RWPE2 (cell line): ENCODE results near the gene C5orf22.

ENCODE experiments used
- ATAC-seq: fragments of 200-7000 bp; cut with Tn5 transposase; 3 replicates; pipeline ENCODE4 v1.9.1; 2021; ENCODE audit warnings: low read depth
- DNase-seq: peaks from one replicate; pipeline ENCODE4 v3.0.0-alpha.2; 2020; ENCODE audit warnings: low spot score
- H3K27ac ChIP-seq: fragments of 450-650 bp; 2 replicates; pipeline ENCODE4 v1.5.1; 2017; ENCODE audit warnings: mild to moderate bottlenecking; ENCODE audit not compliant: poor library complexity, severe bottlenecking
- H3K27me3 ChIP-seq: fragments of 250-450 bp; sonication (Bioruptor Pico); 2 replicates; pipeline ENCODE4 v1.5.1; 2021; ENCODE audit warnings: mild to moderate bottlenecking, moderate library complexity; ENCODE audit not compliant: insufficient read depth, poor library complexity, severe bottlenecking
- H3K36me3 ChIP-seq: fragments of 250-450 bp; sonication (Bioruptor Pico); 2 replicates; pipeline ENCODE4 v1.5.1; 2020; ENCODE audit warnings: low read depth, mild to moderate bottlenecking, moderate library complexity
- H3K4me1 ChIP-seq: fragments of 250-450 bp; sonication (Bioruptor Pico); 2 replicates; pipeline ENCODE4 v1.5.1; 2021; ENCODE audit warnings: mild to moderate bottlenecking, moderate library complexity; ENCODE audit not compliant: insufficient read depth, poor library complexity, severe bottlenecking
- H3K4me3 ChIP-seq: fragments of 250-450 bp; sonication (Bioruptor Pico); 2 replicates; pipeline ENCODE4 v1.5.1; 2021; ENCODE audit warnings: mild to moderate bottlenecking, moderate library complexity; ENCODE audit not compliant: severe bottlenecking
- H3K9me3 ChIP-seq: fragments of 250-450 bp; sonication (Bioruptor Pico); 2 replicates; pipeline ENCODE4 v1.5.1; 2021; ENCODE audit warnings: mild to moderate bottlenecking, moderate library complexity; ENCODE audit not compliant: severe bottlenecking
- TF ChIP-seq, protein P1 (sequence below): fragments of 450-650 bp; IDR thresholded peaks from one replicate; pipeline ENCODE4 v1.5.1; 2017; ENCODE audit warnings: mild to moderate bottlenecking, moderate library complexity; ENCODE audit not compliant: poor library complexity, severe bottlenecking

C5orf22 gene

GRCh38 chr5:31579558-31579957, 47.5 kb downstream of the C5orf22 start:
- no peaks in the 10 kb centered on the region for H3K4me1 ChIP-seq
- H3K36me3 ChIP-seq = no peaks in the 10 kb centered on the region
- DNase-seq (no peak), ATAC-seq (no peak)
- TF ChIP-seq, protein P1, sequence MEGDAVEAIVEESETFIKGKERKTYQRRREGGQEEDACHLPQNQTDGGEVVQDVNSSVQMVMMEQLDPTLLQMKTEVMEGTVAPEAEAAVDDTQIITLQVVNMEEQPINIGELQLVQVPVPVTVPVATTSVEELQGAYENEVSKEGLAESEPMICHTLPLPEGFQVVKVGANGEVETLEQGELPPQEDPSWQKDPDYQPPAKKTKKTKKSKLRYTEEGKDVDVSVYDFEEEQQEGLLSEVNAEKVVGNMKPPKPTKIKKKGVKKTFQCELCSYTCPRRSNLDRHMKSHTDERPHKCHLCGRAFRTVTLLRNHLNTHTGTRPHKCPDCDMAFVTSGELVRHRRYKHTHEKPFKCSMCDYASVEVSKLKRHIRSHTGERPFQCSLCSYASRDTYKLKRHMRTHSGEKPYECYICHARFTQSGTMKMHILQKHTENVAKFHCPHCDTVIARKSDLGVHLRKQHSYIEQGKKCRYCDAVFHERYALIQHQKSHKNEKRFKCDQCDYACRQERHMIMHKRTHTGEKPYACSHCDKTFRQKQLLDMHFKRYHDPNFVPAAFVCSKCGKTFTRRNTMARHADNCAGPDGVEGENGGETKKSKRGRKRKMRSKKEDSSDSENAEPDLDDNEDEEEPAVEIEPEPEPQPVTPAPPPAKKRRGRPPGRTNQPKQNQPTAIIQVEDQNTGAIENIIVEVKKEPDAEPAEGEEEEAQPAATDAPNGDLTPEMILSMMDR = no peak
- no peak overlapping the region for H3K27ac ChIP-seq
- H3K9me3 ChIP-seq = no peaks in the 10 kb centered on the region
- H3K27me3 ChIP-seq = no peaks in the 10 kb centered on the region
- H3K4me3 ChIP-seq = no peak overlapping the region

- TF ChIP-seq, protein P1 = peak; percentile 86
- Histone ChIP-seq H3K4me1 (no peaks in the 10 kb centered on the region), H3K4me3 (no peak overlapping the region), H3K36me3 (no peaks in the 10 kb centered on the region), H3K9me3 (no peaks in the 10 kb centered on the region), H3K27ac (no peak overlapping the region), H3K27me3 (no peaks in the 10 kb centered on the region)
- ATAC-seq (no peak), DNase-seq (no peak)
These were observed 49.5 kb downstream of the C5orf22 start for GRCh38 chr5:31581498-31582099.

- no peak overlapping the region for H3K27ac ChIP-seq
- no peaks in the 10 kb centered on the region for H3K27me3 ChIP-seq
- no peaks in the 10 kb centered on the region for H3K36me3 ChIP-seq
- no peaks in the 10 kb centered on the region for H3K9me3 ChIP-seq
- H3K4me3 ChIP-seq = no peak overlapping the region
- ATAC-seq = no peak
- DNase-seq = no peak
- H3K4me1 ChIP-seq = no peaks in the 10 kb centered on the region
- TF ChIP-seq, protein P1 = no peak
These were observed 51.0 kb downstream of the C5orf22 start for GRCh38 chr5:31583129-31583528.

- no peaks in the 10 kb centered on the region for H3K4me1 ChIP-seq
- no peak overlapping the region for H3K27ac ChIP-seq
- H3K9me3 ChIP-seq = no peaks in the 10 kb centered on the region
- ATAC-seq (no peak), DNase-seq (no peak)
- TF ChIP-seq, protein P1 = no peak
- H3K36me3 ChIP-seq = no peaks in the 10 kb centered on the region
- no peak overlapping the region for H3K4me3 ChIP-seq
- H3K27me3 ChIP-seq = no peaks in the 10 kb centered on the region
These were observed 53.2 kb downstream of the C5orf22 start for GRCh38 chr5:31585166-31585894.

GRCh38 chr5:31585895-31586270, 53.8 kb downstream of the C5orf22 start:
- DNase-seq (no peak), ATAC-seq (no peak)
- Histone ChIP-seq H3K27ac (no peak overlapping the region), H3K9me3 (no peaks in the 10 kb centered on the region), H3K27me3 (no peaks in the 10 kb centered on the region), H3K36me3 (no peaks in the 10 kb centered on the region), H3K4me3 (no peak overlapping the region), H3K4me1 (no peaks in the 10 kb centered on the region)
- TF ChIP-seq, protein P1 = no peak
